ENCODE measurements around the gene CD180.

CD180 gene

GRCh38 chr5:67211926-67212325 is 15.3 kb upstream of the CD180 start:
- DNase-seq (ENCODE audit: low spot score), result no peak

- DNase-seq (ENCODE audit: low spot score), result peak; percentile 80
Observed at GRCh38 chr5:67209141-67209771, 12.7 kb upstream of the CD180 start.

- no peak for DNase-seq (ENCODE audit: low spot score)
Observed at GRCh38 chr5:67208403-67208802, 11.8 kb upstream of the CD180 start.

GRCh38 chr5:67206929-67207328 is 10.3 kb upstream of the CD180 start:
- peak; percentile 86 for DNase-seq (ENCODE audit: low spot score)

GRCh38 chr5:67206461-67206860 is 9.9 kb upstream of the CD180 start:
- no peak for DNase-seq (ENCODE audit: low spot score)

- no peak for DNase-seq (ENCODE audit: low spot score)
Observed at GRCh38 chr5:67205981-67206380, 9.4 kb upstream of the CD180 start.

- DNase-seq (ENCODE audit: low spot score), result no peak
Observed at GRCh38 chr5:67204821-67205220, 8.2 kb upstream of the CD180 start.

GRCh38 chr5:67203701-67204074 is 7.1 kb upstream of the CD180 start:
- DNase-seq (ENCODE audit: low spot score), result no peak

GRCh38 chr5:67202828-67203227 is 6.2 kb upstream of the CD180 start:
- no peak for DNase-seq (ENCODE audit: low spot score)

- DNase-seq (ENCODE audit: low spot score), result no peak
Observed at GRCh38 chr5:67201897-67202549, 5.4 kb upstream of the CD180 start.

GRCh38 chr5:67200809-67201562 is 4.4 kb upstream of the CD180 start:
- no peak for DNase-seq (ENCODE audit: low spot score)

GRCh38 chr5:67199859-67200258 is 3.3 kb upstream of the CD180 start:
- no peak for DNase-seq (ENCODE audit: low spot score)

- no peak for DNase-seq (ENCODE audit: low spot score)
Observed at GRCh38 chr5:67198917-67199316, 2.3 kb upstream of the CD180 start.

GRCh38 chr5:67197536-67197935 is 937 bp upstream of the CD180 start:
- no peak for DNase-seq (ENCODE audit: low spot score)

- DNase-seq (ENCODE audit: low spot score), result no peak
Observed at GRCh38 chr5:67195406-67196275, 958 bp downstream of the CD180 start.

- DNase-seq (ENCODE audit: low spot score), result no peak
Observed at GRCh38 chr5:67194166-67194565, 2.4 kb downstream of the CD180 start.

- no peak for DNase-seq (ENCODE audit: low spot score)
Observed at GRCh38 chr5:67193439-67193807, 3.2 kb downstream of the CD180 start.

GRCh38 chr5:67192719-67193438 is 3.7 kb downstream of the CD180 start:
- DNase-seq (ENCODE audit: low spot score), result no peak

- DNase-seq (ENCODE audit: low spot score), result no peak
Observed at GRCh38 chr5:67190861-67191260, 5.7 kb downstream of the CD180 start.

GRCh38 chr5:67190410-67190809 is 6.2 kb downstream of the CD180 start:
- no peak for DNase-seq (ENCODE audit: low spot score)

- DNase-seq (ENCODE audit: low spot score), result no peak
Observed at GRCh38 chr5:67189931-67190330, 6.7 kb downstream of the CD180 start.

GRCh38 chr5:67189079-67189354 is 7.6 kb downstream of the CD180 start:
- no peak for DNase-seq (ENCODE audit: low spot score)

Measured in LoVo (cell line).